ENCODE data around the gene HSH2D. TPM values are rescaled to one million over a fixed set of nuclear protein-coding genes. Genes with fewer than 3 reads are reported as not detected.
"Not testable (repeated sequence)": the region's sequence is repeated elsewhere in the genome, so short reads cannot be mapped to it uniquely, and the experiment has no call there.

HSH2D gene
- total RNA-seq, 1 donor from 2014 or later = 14.0 TPM

GRCh38 chr19:16154557-16154956 is 11.1 kb downstream of the HSH2D start:
- DNase-seq (ENCODE audit: low spot score) = no peak

DNA sequence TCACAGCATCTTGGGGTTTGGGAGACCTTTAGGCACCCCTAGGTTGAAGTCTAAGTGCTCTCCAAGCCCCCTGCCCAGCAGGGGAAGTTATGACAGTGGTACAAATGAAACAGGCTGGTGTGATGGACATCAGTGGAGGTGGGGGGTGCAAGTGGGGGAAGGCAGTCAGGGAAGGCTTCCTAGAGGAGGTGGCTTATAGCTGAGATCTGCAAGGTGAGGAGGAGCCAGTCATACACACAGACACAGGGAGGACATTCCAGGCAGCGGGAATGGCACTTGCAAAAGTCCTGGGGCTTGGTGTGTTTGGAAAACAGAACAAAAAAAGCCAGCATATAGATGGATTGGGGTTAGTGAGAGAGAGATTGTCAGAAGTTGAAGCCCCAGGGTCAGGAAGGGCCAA is 11.6 kb downstream of the HSH2D start:
- DNase-seq (ENCODE audit: low spot score) = no peak

- DNase-seq (ENCODE audit: low spot score) = no peak
Observed at GRCh38 chr19:16156904-16157303, 13.4 kb downstream of the HSH2D start.

GRCh38 chr19:16157601-16158000 is 14.1 kb downstream of the HSH2D start:
- no peak for DNase-seq (ENCODE audit: low spot score)

- no peak for DNase-seq (ENCODE audit: low spot score)
Observed at GRCh38 chr19:16159655-16160054, 16.2 kb downstream of the HSH2D start.

- no peak for DNase-seq (ENCODE audit: low spot score)
Observed at GRCh38 chr19:16160445-16160942, 17.0 kb downstream of the HSH2D start.

DNA sequence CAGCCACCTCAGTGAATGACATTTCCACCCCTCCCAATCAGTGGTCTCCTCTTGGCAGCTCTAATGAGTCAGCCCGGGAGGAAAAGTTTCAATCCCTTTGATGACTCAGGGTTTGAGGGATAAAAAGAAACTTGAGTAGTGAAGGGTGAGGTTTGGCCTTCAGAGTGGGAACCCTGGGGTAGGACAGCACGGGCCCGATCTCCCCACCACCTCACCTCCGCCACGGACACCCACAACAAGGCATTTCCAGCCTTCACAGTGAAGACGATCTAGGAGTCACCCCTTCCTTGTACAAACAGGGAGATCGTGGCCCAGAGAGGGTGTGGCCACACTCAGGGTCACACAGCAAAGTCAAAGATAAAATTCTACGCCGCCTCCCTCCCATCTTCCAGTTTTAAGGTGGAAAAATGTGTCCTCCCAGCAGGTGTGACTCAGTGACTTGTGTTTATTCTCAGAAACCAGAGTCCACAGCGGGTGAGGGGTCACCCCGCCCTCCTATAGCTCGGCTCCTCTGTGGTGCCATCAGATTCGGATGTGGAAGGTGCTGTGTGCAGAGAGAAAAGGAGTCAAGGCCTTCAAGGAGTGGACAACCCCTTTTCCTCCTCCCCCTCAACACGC is 17.6 kb downstream of the HSH2D start:
- no peak for DNase-seq (ENCODE audit: low spot score)

- DNase-seq (ENCODE audit: low spot score) = no peak
Observed at GRCh38 chr19:16161840-16162239, 18.4 kb downstream of the HSH2D start.

- no peak for DNase-seq (ENCODE audit: low spot score)
Observed at GRCh38 chr19:16164222-16164890, 20.9 kb downstream of the HSH2D start.

DNA sequence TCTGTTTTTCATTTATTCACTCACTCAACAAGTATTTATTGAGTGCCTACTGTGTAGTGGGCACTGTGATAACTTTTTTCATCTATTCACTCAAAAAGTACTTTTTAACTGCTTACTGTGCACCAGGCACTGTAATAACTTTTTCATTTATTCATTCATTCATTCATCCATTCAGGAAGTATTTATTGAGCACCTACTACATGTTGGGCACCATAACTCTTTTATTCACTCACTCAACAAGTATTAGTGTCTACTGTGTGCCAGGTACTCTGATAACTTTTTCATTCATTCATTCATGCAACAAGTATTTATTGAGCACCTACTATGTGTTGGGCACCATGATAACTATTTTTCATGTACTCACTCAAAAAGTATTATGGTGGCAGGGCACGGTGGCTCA is 22.9 kb downstream of the HSH2D start:
- no peak for DNase-seq (ENCODE audit: low spot score)

- no peak for DNase-seq (ENCODE audit: low spot score)
Observed at GRCh38 chr19:16167055-16167454, 23.6 kb downstream of the HSH2D start.

DNA sequence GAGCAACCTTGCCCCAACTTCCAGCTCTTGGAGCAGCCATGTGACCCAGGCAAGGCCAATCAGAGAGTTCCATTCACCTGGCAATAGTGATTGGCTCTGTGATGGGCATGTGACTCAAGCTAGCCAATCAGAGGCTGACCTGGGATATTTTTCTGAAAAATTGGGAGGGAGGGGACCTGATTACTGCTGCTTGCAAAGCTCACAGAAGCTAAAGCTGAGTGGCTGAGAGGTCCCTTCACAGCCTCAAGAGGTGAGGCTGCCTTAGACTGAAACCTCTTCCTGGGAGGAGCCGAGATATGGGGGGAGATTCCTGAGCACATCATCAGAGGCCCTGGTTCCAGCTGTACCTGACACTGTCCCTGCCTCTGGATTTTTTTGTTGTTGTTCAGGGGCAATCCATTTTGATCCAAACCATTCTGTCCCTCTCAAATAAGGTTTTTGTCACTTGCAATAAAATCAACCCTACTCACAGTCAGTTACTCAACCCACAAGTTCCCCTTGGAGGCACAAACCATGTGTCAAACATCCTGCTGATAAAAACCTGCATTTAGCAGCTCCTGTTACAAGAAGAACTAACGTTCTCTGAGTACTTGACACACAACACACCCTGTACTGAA is 25.1 kb downstream of the HSH2D start:
- no peak for DNase-seq (ENCODE audit: low spot score)

DNA sequence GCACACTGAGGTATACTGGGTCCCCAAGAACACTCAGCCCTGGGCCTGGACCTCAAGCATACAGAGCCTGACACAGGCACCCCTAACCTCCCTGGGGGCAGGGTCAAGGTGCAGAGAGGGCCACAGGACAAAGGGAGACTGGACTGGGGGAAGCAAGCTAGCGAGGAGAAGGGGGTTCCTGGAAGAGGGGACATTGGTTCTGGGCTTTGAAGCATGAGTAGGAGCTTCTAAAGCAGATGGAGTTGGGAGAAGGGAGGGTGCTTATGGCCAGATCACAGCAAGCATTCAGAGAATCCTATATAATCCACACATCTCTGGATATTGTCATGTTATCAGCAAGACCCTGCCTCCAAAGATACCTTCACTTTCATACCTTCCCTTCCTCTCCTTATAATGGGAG is 26.6 kb downstream of the HSH2D start:
- DNase-seq (ENCODE audit: low spot score) = no peak

DNA sequence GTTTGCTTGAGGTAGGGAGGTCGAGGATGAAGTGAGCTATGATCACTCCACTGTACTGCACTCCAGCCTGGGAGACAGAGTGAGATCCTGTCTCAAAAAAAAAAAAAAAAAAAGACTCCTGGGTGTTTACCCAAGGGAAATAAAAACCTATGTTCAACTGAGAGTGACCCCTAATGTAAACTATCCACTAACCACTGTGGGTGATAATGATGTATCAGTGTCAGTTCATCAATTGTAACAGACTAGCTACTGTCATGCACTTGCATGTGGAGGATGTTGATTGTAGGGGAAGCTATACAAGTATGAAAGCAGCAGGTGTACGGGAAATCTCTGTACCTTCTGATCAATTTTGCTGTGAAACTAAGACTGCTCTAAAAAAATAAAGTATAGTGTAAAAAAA is 32.5 kb downstream of the HSH2D start:
- no peak for DNase-seq (ENCODE audit: low spot score)

DNA sequence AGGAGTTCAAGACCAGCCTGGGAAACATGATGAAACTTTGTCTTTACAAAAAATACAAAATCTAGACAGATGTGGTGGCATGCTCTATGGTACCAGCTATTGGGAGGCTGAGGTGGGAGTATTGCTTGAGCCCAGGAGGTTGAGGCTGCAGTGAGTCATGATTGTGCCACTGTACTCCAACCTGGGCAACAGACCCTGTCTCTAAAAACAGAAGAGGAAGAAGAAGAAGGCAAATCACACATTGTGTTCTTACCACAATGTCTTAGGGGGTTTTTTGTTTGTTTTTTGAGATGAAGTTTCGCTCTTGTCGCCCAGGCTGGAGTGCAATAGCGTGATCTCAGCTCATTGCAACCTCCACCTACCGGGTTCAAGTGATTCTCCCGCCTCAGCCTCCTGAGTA is 35.4 kb downstream of the HSH2D start:
- DNase-seq (ENCODE audit: low spot score) = not testable (repeated sequence)

DNA sequence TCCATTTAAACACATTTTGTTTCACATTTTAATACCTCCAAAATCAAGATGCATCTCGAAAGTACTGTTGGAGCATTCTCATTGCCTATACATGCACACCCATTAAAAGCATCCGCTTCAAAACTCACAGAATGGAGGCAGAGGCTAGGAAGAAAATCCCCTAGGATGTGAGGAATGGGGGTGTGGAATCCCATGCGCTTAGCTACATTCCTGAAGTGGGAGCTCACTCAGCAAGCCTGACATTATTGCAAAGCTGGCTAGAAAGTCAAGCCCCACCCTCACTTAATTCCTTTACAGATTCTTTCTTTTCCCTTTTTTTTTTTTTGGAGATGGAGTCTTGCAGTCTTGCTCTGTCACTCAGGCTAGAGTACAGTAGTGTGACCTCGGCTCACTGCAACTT is 37.1 kb downstream of the HSH2D start:
- DNase-seq (ENCODE audit: low spot score) = no peak

DNA sequence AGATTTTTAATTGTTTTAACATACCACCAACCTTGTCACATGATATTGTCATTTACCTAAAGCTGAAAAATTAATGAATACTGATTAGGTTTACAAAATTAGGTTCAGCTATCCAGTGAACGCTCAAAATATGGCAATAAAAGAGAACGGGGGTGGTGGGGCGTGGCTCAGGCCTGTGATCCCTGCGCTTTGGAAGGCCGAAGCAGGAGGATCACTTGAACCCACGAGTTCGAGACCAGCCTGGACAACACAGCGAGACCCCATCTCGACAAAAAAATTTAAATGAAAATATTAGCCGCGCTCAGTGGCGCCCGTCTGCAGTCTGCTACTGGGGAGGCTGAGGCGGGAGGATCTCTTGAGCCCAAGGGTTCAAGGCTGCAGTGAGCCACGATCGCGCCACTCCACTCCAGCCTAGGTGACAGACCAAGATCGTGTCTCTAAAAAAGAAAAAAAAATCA is 41.2 kb downstream of the HSH2D start:
- DNase-seq (ENCODE audit: low spot score) = no peak

GRCh38 chr19:16185123-16185767 is 41.8 kb downstream of the HSH2D start, which contains the start of gene FAM32A:
Gene FAM32A, plus strand, starts transcription at chr19:16185410. Its CDS starts 33 bp downstream, at chr19:16185443.
- peak; percentile 99 for DNase-seq (ENCODE audit: low spot score)

GRCh38 chr19:16185768-16186123 is 42.3 kb downstream of the HSH2D start:
- DNase-seq (ENCODE audit: low spot score) = no peak

- no peak for DNase-seq (ENCODE audit: low spot score)
Observed at GRCh38 chr19:16188521-16188920, 45.0 kb downstream of the HSH2D start.

DNA sequence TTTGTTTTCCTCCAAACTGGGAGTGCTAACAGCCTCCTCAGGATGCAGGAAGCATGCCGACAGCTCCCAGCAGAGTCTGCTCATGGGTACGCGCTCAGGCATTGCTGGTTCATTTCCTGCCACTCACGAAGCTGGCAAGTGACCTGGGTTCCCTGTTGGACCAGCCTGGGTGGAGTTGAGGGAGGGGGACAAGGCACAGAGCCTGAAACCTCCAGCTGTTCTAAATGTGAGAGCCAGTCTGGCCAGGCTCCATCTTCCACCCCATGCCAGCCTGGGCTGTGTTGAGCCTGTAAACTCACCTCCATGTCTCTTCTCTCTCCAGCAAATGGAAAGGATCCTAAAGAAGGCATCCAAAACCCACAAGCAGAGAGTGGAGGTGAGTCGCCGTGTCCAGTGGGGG is 46.7 kb downstream of the HSH2D start:
- DNase-seq (ENCODE audit: low spot score) = no peak

DNA sequence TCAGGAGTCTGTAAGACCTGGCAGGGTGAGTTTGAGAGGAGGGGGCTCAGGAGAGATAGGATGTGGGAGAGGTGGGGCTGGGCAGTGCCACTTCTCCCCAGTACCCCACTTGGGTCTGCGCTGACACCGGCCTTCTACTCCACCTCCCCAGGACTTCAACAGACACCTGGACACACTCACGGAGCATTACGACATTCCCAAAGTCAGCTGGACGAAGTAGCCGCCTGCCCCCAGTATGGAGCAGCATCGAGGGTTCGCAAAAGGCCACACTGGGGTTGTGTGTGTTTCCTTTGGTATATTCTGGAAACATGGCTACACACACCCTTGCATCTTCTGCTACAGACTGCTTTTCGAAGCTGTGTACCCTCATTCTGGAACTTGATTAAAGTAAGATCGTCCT is 47.3 kb downstream of the HSH2D start:
- no peak for DNase-seq (ENCODE audit: low spot score)

Data from mucosa of gallbladder (tissue), 1 donor.